Islet precursor cell (in vitro differentiated cells): ENCODE measurements around the gene AGBL5.
"Not testable (repeated sequence)": the region's sequence is repeated elsewhere in the genome, so short reads cannot be mapped to it uniquely, and the experiment has no call there.

ENCODE experiments used
- DNase-seq: peaks from one replicate; pipeline ENCODE4 v3.0.0-alpha.2; 2018

AGBL5 gene

DNA sequence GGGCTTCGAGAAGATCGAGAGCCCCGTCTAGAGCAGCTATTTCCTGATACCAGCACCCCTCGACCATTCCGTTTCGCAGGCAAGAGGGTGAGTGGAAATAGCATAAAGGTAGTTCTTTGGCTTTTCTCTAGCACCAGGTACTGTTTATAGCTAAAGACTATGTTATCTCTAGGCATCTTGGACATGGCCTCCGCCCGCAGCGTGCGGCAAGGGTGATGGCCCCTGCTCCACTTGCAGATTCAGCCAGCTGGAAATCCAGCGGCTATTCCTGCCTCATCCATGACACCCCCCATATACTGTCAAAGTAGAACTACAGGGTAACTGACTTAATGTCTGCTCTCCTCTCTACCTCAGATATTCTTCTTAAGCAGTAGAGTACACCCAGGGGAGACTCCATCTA lies 3.3 kb downstream of the AGBL5 start:
- DNase-seq = no peak

DNA sequence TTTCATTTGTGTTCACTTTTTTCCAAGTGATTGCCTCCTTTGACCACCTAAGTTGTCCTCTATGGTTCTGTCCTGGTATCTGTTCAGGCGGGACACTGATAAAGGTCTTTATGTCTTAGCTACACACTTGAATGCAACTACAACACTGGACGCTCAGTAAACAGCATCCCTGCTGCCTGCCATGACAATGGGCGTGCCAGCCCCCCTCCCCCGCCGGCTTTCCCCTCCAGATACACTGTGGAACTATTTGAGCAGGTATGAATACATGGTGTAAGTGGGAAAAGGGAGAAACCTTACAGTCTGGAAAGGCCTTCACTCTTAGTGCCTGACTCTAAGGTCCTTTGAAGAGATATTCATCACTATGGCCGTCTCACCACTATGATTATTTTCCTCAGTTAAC lies 5.7 kb downstream of the AGBL5 start:
- no peak for DNase-seq

DNA sequence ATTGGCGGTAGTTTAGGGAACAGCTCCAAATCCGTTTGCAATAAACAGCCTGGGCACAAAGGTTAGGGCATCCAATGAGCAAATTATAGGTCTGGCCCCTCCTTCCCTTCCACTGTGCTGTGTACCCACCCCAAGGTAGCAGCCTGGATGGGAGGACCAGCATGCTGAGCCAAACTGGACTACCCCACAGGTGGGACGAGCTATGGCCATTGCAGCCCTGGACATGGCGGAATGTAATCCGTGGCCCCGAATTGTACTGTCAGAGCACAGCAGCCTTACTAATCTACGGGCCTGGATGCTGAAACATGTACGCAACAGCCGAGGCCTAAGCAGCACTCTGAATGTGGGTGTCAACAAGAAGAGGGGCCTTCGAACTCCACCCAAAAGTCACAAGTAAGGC lies 6.7 kb downstream of the AGBL5 start:
- no peak for DNase-seq

DNA sequence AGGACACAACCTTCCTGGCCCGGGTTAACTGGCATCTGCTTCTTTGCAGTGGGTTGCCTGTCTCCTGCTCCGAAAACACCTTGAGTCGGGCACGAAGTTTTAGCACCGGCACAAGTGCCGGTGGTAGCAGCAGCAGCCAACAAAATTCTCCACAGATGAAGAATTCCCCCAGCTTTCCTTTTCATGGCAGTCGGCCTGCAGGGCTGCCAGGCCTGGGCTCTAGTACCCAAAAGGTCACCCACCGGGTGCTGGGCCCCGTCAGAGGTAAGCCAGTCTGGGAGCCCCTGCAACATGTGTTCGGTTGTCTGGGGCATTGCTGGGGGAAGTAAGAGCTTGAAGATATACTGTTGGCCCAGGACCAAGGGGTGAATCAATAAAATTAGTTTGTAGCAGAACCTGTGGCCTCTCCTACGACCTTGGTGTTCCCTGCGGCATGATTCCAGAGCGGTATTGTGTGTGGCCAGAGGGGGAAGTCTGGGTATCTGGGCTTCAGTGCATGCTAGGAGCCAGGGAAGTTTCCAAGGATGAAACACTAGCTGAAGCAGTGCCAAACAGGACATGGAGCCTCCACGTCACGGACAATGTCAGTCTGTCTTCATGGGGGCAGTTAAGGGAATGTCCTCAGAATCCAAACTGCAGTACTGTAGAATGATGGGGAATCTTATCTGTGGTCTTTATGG lies 7.8 kb downstream of the AGBL5 start:
- DNase-seq = no peak

DNA sequence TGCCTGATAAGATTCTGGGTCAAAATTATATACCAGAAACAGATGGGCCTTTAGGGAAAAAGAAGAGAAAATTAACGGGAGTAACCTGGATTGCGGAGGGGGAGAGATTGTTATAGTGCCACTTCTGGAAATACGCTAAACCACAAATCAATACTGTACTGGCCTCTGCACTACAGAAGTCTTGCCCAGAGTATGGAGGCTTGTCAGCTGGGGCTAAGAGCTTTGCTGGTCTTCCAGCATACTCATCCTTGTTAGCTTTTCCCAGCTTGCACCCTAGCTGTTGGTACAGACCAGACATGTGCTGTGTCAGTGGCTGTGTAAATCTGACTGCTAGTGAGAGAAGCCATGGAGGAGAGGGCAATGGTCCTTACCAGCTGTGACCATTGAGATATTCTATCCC lies 8.9 kb downstream of the AGBL5 start:
- DNase-seq = no peak

DNA sequence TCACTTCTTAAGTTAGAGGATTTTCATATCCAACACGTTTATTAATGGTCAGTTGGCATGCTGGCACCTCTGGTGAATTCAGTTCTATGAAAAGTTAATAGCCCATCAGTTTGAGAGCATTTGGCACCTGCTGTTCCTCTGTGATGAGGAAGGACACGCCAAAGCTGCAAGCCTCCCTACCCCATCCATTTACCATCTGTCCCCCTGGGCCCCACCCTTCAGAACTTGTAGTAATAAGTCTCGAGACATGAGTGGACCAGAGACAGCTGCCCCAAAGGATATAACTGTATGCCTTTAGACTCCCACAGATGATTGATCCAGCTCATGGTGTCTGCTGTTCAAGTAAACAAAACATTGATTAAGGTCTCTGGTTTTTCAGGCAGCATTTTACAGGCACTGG lies 13.7 kb downstream of the AGBL5 start:
- DNase-seq = no peak

DNA sequence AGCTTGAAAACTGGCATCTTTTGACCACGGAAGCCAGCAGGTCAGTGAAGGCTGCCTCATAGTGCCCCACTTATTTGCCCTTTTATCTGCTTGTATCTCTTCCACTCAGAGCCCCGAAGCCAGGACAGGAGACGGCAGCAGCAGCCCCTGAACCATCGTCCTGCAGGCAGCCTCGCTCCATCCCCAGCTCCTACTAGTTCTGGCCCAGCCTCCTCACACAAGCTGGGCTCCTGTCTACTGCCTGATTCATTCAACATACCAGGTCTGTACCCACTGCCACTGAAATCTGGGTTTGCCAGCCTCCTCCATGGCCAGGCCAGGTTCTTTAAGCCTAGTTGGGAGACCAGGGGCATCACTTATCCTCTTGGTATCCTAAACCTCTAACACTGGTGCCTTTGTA lies 15.9 kb downstream of the AGBL5 start:
- no peak for DNase-seq

DNA sequence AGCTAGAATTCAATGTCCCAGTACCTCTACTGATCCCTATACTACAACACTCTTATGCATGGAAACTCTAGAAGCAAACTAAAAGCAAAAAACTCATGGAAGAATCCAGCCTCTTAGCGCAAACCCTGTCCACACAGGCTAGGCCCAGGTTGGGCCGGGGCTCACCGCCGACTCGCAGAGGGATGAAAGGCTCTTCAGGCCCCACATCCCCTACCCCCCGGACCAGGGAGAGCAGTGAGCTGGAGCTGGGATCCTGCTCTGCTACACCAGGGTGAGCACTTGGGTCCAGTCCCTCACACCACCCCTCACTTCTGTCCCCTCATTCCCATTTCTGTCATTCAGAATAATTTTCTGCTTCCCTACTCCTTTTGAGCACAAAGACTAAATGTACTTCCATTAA lies 18.0 kb downstream of the AGBL5 start:
- DNase-seq = no peak

DNA sequence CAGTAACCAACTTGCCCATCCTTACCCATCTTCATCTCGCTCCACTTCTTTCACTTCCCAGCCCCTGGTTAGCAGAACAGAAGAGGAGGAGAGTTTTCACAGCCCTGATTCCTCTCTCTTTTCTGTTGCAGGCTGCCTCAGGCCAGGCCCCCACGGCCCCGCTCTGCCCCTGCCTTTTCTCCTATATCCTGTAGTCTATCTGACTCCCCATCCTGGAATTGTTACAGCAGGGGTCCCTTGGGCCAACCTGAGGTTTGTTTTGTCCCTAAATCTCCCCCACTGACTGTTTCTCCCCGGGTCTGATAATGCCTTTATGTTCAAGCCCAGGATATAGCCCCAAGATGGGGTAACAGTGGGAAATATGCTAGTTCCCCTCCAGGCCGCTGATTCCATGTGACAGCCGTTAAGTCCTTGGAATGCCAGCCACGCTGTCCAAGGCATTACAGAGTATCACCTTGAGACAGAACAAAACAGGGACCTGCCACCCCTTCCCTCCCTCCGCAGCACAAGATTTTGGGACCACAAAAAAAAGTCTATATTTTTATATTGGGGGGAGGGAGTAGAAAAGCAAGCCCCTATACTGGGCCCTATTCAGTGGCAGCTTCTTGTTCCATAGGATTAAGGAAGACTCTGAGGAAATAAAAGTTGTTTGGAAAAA lies 18.6 kb downstream of the AGBL5 start:
- DNase-seq = no peak

DNA sequence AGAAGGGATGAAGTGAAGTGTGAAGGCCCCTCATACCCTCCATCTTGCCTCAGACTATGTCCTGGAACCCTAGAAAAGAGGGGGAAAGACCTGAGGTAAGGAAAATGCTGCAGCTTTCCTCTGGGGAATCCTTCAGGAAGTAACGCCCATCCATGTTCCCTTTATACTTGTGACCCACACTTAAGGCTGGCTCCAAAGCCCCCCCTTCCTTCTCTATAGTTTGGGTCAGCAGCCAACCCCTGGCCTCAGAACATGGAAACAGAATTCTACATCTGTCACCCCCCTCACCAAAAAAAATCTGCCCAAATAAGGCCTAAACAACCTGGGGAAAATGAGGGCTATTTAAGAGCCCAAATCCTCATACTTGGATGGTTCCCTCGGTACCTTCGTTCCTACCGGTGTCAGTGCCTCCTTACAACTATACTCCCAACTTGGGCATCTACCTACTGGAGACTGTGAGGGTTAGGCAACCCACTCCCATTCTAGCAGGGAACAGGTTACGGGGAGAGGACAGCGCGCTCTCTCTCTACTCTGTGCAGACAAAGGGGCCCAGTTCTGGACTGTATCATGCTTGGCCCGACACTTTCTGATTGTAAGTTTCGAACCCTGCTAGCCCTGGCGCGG lies 19.3 kb downstream of the AGBL5 start:
- no peak for DNase-seq

DNA sequence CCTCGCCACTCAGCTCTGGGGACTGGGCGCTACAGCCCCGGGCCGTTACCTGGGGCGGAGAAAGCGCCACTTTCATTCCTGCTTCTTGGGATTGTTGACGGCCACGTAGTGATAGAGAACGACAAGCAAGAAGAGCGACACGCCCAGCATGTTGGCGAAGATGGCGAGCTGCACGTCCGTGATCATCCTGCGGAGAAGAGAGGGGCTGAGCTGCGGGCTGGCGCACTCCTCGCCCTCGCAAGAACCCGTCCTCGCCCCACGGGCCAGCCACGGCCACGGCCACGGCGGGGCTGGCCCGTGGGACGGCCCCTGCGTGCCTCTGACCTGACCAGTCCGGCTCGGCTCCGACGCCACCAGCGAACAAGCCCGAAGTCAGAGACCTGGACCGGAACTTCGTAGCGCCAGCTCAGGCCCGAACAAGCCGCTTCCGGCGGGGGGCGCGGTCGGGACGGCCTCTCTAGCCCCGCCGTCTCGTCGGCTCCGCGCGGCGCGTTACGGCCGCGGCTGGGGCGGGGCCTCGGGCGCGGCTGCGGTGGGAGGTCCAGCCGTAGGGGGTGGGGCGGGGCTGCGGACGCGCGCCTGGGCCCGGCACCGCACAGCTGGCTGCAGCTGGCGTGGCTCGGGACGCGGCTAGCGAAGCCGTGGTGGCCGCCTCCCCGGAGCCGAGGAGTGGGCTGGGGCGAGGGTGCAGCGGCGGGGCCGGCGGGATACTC lies 20.0 kb downstream of the AGBL5 start, which contains the start of gene OST4:
OST4 (minus strand) TSS at position 378 of the 713 bp plus-strand sequence.
- peak; percentile 96 for DNase-seq

DNA sequence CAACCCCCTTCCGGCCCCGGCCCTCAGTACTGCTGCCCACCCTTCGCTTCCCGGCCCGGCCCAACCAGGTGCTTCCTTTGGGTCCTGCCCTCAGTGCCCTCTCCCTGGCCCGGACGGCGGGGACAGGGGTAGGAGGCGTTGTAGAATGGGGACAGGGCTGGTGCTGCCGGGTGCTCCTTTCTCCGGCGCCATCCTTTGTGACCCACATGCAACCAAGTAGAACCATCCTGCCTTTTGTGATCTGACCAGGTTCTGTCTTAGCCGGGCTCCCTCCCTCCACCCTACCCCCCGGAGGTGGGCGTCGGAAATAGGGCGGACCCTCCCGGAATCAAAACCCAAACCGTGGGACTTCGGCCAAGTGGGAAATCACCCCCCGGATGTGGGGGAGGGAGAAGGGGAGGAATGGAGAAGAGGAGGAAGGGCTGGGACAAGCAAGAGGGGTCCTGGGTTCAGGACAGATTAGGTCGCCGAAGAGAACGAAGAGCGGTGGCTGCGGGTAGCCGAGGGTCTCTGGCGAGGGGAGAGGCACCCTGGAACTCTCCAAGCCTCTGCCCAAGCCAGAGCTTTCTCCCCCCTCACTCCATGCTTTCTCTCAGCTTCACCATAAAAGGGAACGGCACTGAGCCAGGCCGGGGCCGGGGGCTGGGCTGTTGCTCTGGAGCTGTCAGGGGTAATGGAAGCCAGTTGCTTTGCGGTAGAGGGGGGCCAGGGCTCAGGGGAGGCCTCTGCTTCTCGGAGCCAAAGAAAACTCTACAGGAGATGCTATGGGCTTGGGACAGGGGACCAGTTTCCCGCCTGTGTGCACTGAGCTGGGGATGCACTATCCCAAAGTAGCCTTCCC lies 20.7 kb downstream of the AGBL5 start:
- DNase-seq = peak; percentile 85

DNA sequence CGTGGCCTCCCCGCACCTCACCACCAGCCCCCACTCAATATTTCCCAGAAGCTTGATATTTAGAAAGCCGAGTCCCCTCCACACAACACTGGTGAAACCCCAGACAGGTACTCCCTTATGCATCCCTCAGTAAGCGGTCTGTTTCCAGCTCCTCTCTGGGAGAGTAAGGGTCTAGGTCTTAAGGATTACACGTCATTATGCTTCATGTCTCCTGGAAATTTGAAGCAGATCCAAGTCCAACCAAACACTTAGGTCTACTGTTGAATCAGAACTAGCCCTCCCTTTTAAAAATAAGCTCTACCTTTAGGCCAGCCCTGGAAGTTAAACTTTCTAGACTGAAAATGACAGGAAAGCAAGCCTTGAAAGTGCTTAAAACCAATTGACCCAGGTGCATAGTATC lies 21.5 kb downstream of the AGBL5 start:
- DNase-seq = no peak

DNA sequence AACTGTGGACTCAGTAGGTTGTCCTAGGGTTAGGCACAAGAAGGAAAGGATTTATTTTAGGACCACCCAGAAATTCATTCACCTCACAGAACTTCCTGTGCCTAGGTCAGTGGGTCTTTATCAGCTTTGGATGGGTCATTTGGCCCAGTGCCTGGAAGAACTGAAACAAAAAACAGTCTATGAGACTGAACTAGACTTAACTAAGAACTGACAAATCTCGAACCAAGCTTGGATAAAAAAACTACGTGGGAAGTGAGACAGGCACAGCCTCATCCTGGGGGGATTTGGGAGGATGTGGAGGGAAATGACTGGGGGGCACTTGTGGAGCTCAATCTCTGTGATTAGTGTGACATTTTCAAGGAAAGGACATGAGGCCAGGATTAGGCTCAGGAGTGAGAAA lies 22.3 kb downstream of the AGBL5 start:
- DNase-seq = no peak

DNA sequence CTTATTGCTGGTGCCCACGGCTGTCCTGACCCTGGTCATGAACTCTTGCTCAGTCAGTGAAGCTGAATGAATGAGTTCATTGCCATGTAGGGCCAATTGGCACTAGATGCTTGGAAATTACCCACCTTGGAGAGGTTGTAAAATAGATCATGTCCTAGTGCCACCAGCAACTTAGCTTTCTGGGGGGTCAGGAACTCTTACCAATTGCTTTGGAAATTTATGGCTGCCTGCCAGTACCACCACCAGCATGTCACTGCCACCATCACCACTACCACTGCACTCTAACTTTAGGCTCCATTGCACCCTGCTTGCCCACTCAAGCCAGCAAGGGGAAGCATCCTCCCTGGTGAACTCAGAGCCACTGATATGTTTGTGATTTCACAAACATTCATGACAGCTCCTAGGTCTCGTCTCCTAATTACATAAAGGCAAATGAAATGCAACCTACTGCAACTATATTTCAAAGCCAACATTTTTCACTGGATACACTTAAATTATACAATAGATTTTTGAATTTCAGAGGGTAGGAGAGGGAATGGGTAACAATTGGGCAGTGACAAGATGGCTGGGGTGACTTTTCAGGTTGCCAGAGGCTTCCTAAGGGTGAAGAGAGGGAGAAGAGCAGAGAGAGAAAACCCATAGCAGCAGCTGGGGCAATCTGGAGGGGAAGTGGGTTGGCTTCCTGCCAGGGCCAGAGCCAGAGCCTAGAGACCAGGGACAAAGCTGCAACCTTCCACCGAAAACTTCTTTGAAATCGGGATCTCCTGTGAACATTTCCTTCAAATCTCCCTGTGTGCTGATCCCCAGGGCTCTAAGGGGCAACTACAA lies 23.5 kb downstream of the AGBL5 start:
- DNase-seq = no peak

DNA sequence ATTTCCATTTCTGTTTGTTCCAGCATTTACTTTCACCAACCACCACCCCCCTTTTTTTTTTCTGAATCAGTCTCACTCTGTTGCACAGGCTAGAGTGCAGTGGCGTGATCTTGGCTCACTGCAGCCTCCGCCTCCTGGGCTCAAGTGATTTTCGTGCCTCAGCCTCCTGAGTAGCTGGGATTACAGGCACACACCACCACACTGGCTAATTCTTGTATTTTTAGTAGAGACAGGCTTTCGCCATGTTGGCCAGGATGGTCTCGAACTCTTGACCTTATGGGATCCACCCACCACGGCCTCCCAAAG lies 24.1 kb downstream of the AGBL5 start:
- not testable (repeated sequence) for DNase-seq

DNA sequence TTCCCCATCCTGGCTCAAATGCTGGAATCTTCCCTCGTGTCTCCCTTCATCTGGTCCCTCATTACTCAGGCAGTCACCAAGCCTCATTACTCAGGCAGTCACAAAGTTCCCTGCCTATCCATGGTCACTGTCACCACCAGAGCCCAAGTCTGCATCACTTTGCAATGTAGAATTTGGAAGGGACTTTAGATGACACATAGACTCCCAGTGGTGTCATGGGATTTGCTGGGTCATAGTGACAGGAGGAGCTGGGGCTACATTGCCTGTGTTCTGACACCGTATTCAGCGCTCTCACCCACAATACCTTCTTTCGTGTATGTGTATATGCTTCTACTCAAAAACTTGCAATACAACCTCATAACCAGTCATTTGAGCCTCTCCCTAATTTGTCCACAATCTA lies 24.9 kb downstream of the AGBL5 start:
- DNase-seq = no peak

DNA sequence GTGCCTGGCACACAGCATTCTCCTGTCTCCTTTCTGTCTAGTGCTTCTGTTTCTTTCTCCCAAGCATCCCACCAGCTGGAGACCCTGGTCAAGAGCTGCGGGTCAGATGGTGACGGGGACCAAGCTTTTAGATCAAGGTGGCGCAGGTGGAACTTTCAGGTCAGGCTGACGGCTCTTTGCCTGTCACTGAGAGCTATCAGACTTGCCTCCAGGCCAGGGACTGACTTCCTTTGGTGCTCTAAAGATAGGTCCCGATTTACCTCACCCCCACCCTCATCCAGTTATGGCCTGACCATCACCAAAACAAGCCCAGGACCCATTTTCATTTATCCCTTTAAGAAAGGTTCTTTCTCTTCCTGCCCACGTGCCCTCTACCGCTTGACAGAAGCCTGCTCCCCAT lies 25.8 kb downstream of the AGBL5 start:
- no peak for DNase-seq

DNA sequence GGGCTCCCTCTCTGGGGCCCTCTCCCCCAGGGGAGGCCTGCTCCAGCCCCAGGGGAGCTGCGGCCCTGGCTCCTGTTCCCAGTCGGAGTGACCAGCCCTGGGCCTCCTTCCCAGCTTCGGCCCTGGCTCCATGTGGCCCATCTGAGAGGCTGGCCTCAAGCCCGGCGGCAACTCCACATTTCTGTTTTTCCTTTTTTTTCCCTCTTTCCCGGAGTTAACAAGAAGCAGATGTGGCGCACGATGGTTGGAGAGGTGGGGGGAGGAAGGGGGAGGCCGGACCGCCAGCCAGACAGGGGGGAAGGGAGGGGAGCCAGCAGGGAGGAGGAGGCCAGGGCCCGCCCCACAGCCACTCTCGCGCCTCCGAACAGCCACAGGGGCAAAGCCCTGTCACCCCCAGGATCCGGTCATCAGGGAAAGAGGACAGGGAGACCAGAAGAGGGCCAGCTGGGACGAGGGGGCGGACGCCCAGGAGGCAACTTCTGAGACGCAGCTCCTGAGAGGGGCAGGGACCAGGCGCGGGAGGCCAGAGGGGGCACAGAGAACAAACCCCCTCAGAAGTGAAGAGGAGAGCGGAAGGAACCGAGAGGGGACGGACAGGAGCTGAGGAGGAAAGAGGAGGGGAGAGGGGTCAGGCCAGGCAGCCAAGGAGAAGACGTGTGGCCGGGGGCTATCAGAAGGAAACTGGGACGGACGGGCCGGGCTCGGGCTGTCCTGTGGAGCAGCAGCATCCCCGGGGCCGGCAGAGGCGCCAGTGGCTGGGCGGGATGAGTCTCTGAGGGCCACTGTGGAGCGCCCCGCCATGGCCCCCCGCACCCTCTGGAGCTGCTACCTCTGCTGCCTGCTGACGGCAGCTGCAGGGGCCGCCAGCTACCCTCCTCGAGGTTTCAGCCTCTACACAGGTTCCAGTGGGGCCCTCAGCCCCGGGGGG lies 27.1 kb downstream of the AGBL5 start, which contains the start of gene EMILIN1:
EMILIN1 (plus strand) TSS at position 349 of the 928 bp plus-strand sequence; CDS start at position 800, 451 bp downstream.
- peak; percentile 70 for DNase-seq

DNA sequence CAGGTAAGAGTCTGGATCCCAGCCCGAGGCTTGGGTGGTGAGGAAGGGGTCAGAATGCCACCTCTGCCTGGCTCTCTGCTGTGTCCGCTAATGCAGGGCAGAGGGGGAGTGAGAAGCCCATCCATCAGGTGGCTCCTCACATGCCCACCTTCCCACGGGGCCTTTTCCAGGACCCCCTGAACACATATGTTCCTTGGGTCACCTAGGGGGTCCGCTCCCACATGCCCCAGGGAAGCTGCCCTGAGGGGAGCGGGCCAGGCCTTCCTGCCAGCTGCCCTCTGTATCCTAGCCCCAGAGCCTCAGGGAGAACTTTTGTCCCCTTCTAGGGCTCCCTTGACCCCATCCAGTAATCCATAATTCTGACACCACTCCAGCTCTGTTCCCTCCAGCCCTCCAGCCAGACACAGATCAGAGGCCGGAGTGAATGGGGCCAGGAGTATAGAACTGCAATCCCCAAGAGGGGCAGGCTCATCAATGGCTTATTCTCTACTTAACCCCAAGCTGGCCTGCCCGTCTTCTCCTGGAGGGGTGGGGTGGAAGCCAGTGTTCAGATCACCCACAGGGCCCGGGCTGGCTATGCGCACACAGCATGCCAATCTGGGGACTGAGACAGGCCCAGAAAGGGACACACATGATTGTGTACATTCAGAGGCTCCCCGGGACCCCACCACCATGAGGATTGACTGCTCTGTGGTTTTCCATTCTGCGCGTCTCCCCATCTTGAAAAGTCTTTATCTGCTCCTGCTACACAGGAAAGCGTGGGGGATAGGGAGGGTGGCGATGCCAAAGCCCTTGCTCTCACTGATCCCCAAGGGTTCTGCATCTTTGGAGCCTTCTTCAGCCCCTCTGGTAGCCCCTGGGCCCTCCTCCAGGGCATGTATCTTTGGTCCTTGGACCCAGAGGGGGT lies 28.0 kb downstream of the AGBL5 start:
- DNase-seq = no peak
